ENCODE data around the gene CTNNA2.

DNA sequence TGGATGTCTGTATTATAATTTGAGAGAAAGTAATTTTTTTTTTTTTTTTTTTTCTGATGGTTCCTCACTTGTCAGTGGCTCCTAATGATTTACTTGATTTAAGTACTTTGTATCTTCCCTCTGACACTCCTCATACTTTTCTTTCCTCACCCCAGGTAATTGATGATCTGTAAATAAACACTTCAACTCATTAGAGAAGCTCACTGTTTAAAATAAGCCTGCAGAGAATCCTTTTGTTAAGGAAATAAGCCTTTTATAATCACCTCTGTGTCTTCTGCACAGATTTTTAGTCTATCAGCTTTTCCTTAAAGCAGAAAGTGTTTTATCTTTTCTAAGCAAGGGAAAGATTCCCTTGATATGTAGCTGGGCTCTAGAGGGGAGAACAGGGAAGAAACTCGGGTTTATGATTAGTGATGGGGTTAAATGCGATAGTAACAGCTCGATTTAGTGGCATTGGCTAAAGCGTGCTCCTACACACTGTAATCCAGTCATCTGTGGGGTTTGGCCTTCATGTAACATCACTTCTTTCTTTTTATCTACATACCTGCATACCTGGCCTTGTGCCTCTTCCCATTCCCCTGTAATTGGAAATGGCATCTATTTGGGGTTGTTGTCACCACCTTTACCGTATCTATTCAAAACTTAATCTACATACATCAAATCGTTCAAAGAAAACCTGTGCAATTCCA, 851.8 kb downstream of the CTNNA2 start:
- TF ChIP-seq CTCF (IDR thresholded peaks at IDR 0.05; ENCODE audit: borderline replicate concordance, extremely low read depth, low read length, poor library complexity, severe bottlenecking) = no peak
- no peak for TF ChIP-seq EZH2 (IDR thresholded peaks at IDR 0.05; ENCODE audit: borderline replicate concordance, low read depth, low read length, severe bottlenecking)
